Sigmoid colon (tissue), 7 donors: ENCODE measurements around the gene CPS1. TPM values are rescaled to one million over a fixed set of nuclear protein-coding genes. Genes with fewer than 3 reads are reported as not detected.

Experiments
- DNase-seq: peaks from one replicate; pipeline ENCODE4 v3.0.0-alpha.2; 2019
- H3K27ac ChIP-seq, 4 donors: fragments of 200-600 bp; sonication (generic); one replicate each; pipeline ENCODE4 v1.5.1; 2016 to 2019; ENCODE audit warnings: mild to moderate bottlenecking in 1 of 4
- H3K27me3 ChIP-seq, 3 donors: fragments of 200-600 bp; sonication (generic); one replicate each; pipeline ENCODE4 v1.5.1; 2019; ENCODE audit warnings: mild to moderate bottlenecking in 1 of 3
- H3K36me3 ChIP-seq, 4 donors: fragments of 200-600 bp; sonication (generic); one replicate each; pipeline ENCODE4 v1.5.1; 2016 to 2019
- H3K4me1 ChIP-seq, 4 donors: fragments of 200-600 bp; sonication (generic); one replicate each; pipeline ENCODE4 v1.5.1; 2017 to 2019
- H3K4me3 ChIP-seq, 4 donors: fragments of 200-600 bp; sonication (generic); one replicate each; pipeline ENCODE4 v1.5.1; 2017 to 2019; ENCODE audit warnings: mild to moderate bottlenecking in 2 of 4, moderate library complexity in 1 of 4
- H3K9me3 ChIP-seq, 4 donors: fragments of 200-600 bp in 3 of 4; sonication (generic) in 3 of 4; one replicate each; pipeline versions ENCODE4 v1.5.1 to v1.6.1; 2013 to 2019
- CTCF ChIP-seq, 4 experiments: fragments of 450-650 bp in 3 of 4; fragments of 200-600 bp in 1 of 4; IDR thresholded peaks; one replicate each; pipeline ENCODE4 v1.5.1; 2016 to 2019; ENCODE audit warnings: antibody characterized with exemption in 4 of 4, mild to moderate bottlenecking in 3 of 4, moderate library complexity in 2 of 4
- EP300 ChIP-seq, 4 donors: sonication (generic); formaldehyde crosslinking; IDR thresholded peaks; one replicate each; pipeline ENCODE4 v1.6.1; 2017; ENCODE audit warnings: antibody characterized with exemption in 4 of 4
- POLR2A ChIP-seq, 2 donors: fragments of 450-650 bp; IDR thresholded peaks; one replicate each; pipeline ENCODE4 v1.6.1; 2016; ENCODE audit warnings: antibody characterized with exemption in 2 of 2, mild to moderate bottlenecking in 2 of 2, moderate library complexity in 2 of 2
- POLR2AphosphoS5 ChIP-seq, 4 donors: sonication (generic); formaldehyde crosslinking; IDR thresholded peaks; one replicate each; pipeline ENCODE4 v1.6.1; 2017; ENCODE audit warnings: antibody characterized with exemption in 4 of 4
- WGBS, 2 donors: extraction: QIAGEN DNeasy Blood & Tissue Kit; methylation state at CpG; one replicate each; pipeline ENCODE4 v1.1.7; 2013; 5-methylcytosine and 5-hydroxymethylcytosine counted together
- intact Hi-C: fragments of 100-400 bp; cut with DNase I; formaldehyde crosslinking; loops from one replicate; pipeline ENCODE4 v1.15.1; 2023
- polyA plus RNA-seq, 3 donors: library from polyadenylated mRNA; stranded (reverse); fragments of 200-250 nt; gene quantifications; one replicate each; pipeline ENCODE4 v1.2.3, GENCODE V29; 2013
- total RNA-seq, 4 donors: library from RNA; depleted of rRNA; stranded (reverse); fragments of >200 nt; gene quantifications; one replicate each; pipeline ENCODE4 v1.1.0, GENCODE V29; 2016
- donor health status: healthy with polysubstance abuse.
- donor health status: Bipolar disorder and iron deficiency.
- donor health status: healthy.

Gene CPS1
- total and polyA plus RNA-seq, 7 donors = 0.29 to 2.9 (median 2.2) TPM; not detected in 2

- no peak overlapping the region for H3K27ac ChIP-seq
- WGBS, 2 donors = 90 to 95% methylated on average over 5 of the region's 5 CpGs
- no peaks in the 10 kb centered on the region for H3K36me3 ChIP-seq
- H3K4me3 ChIP-seq = no peak overlapping the region
- intact Hi-C loops = no loop called here
- H3K9me3 ChIP-seq = no peaks in the 10 kb centered on the region
- H3K27me3 ChIP-seq = no peaks in the 10 kb centered on the region
- no peaks in the 10 kb centered on the region for H3K4me1 ChIP-seq
- TF ChIP-seq POLR2AphosphoS5 (IDR thresholded peaks at IDR 0.05) (no peak), POLR2A (IDR thresholded peaks at IDR 0.05) (no peak)
- no peak for DNase-seq
These were observed 25.3 kb upstream of the CPS1 start for GRCh38 chr2:210531050-210531449.

- no peak for DNase-seq
- intact Hi-C loops = no loop called here
- Histone ChIP-seq H3K27me3 (no peaks in the 10 kb centered on the region), H3K27ac (no peak overlapping the region), H3K4me3 (no peak overlapping the region), H3K36me3 (no peaks in the 10 kb centered on the region), H3K9me3 (no peaks in the 10 kb centered on the region), H3K4me1 (no peaks in the 10 kb centered on the region)
- WGBS, 2 donors = 89 to 94% methylated on average over 3 of the region's 3 CpGs
- TF ChIP-seq POLR2A (IDR thresholded peaks at IDR 0.05) = no peak
- no peak for TF ChIP-seq CTCF (IDR thresholded peaks at IDR 0.05)
- no peak for TF ChIP-seq POLR2AphosphoS5 (IDR thresholded peaks at IDR 0.05)
- TF ChIP-seq EP300 (IDR thresholded peaks at IDR 0.05) = no peak
These were observed 24.9 kb upstream of the CPS1 start for GRCh38 chr2:210531482-210531881.

GRCh38 chr2:210533389-210533788 lies 23.0 kb upstream of the CPS1 start:
- intact Hi-C loops = no loop called here
- no peaks in the 10 kb centered on the region for H3K9me3 ChIP-seq
- WGBS, 2 donors = 19 to 70% methylated on average over 2 of the region's 2 CpGs
- DNase-seq = no peak
- no peaks in the 10 kb centered on the region for H3K36me3 ChIP-seq
- H3K4me1 ChIP-seq = no peaks in the 10 kb centered on the region
- no peaks in the 10 kb centered on the region for H3K27me3 ChIP-seq
- H3K27ac ChIP-seq = no peak overlapping the region
- no peak for TF ChIP-seq POLR2A (IDR thresholded peaks at IDR 0.05)
- no peak for TF ChIP-seq POLR2AphosphoS5 (IDR thresholded peaks at IDR 0.05)
- no peak for TF ChIP-seq CTCF (IDR thresholded peaks at IDR 0.05)
- TF ChIP-seq EP300 (IDR thresholded peaks at IDR 0.05) = no peak
- no peak overlapping the region for H3K4me3 ChIP-seq

- H3K4me3 ChIP-seq = no peak overlapping the region
- WGBS, 2 donors = 96 to 97% methylated on average over 1 of the region's 1 CpG
- no peaks in the 10 kb centered on the region for H3K36me3 ChIP-seq
- H3K27ac ChIP-seq = no peak overlapping the region
- DNase-seq = no peak
- TF ChIP-seq CTCF (IDR thresholded peaks at IDR 0.05) = no peak
- TF ChIP-seq POLR2AphosphoS5 (IDR thresholded peaks at IDR 0.05) = no peak
- TF ChIP-seq EP300 (IDR thresholded peaks at IDR 0.05) = no peak
- TF ChIP-seq POLR2A (IDR thresholded peaks at IDR 0.05) = no peak
- intact Hi-C loops = no loop called here
- H3K4me1 ChIP-seq = no peaks in the 10 kb centered on the region
- no peaks in the 10 kb centered on the region for H3K9me3 ChIP-seq
- H3K27me3 ChIP-seq = no peaks in the 10 kb centered on the region
These were observed 21.5 kb upstream of the CPS1 start for GRCh38 chr2:210534879-210535278.

- no peak for DNase-seq
- H3K4me3 ChIP-seq = no peak overlapping the region
- H3K4me1 ChIP-seq = no peaks in the 10 kb centered on the region
- no peaks in the 10 kb centered on the region for H3K9me3 ChIP-seq
- TF ChIP-seq POLR2A (IDR thresholded peaks at IDR 0.05) = no peak
- no peak for TF ChIP-seq POLR2AphosphoS5 (IDR thresholded peaks at IDR 0.05)
- TF ChIP-seq CTCF (IDR thresholded peaks at IDR 0.05) = no peak
- no peaks in the 10 kb centered on the region for H3K36me3 ChIP-seq
- no peaks in the 10 kb centered on the region for H3K27me3 ChIP-seq
- no peak overlapping the region for H3K27ac ChIP-seq
- intact Hi-C loops = no loop called here
- WGBS, 2 donors = 73 to 85% methylated on average over 2 of the region's 2 CpGs
These were observed 19.3 kb upstream of the CPS1 start for GRCh38 chr2:210536973-210537650.
